HCT116 (cell line): ENCODE results near the gene SPRR4. TPM values are rescaled to one million over a fixed set of nuclear protein-coding genes. Genes with fewer than 3 reads are reported as not detected.
"Not testable (repeated sequence)": the region's sequence is repeated elsewhere in the genome, so short reads cannot be mapped to it uniquely, and the experiment has no call there.

Experiments
- ATAC-seq: fragments of 200-7000 bp; cut with Tn5 transposase; 2 replicates; pipeline ENCODE4 v1.9.1; 2020; ENCODE audit warnings: mild to moderate bottlenecking, moderate library complexity
- BruUV-seq: library from RNA; stranded (reverse); fragments of 400-500 nt; replicated peaks from 2 replicates; lab custom pipeline; 2021; lab: Mats Ljungman, UMichigan
- CTCF ChIA-PET: fragments of 300-600 bp; sonication (Branson Sonifier 250); formaldehyde crosslinking; loops from one replicate; lab custom pipeline; 2021; ENCODE audit warnings: antibody characterized with exemption; lab: Charles Lee
- POLR2A ChIA-PET: fragments of 300-600, 350-600 bp; sonication (Branson Sonifier 250); formaldehyde crosslinking; loops from one replicate; lab custom pipeline; 2021; ENCODE audit warnings: antibody characterized with exemption; lab: Charles Lee
- RAD21 ChIA-PET, 2 experiments: fragments of 300-600 bp; sonication (Branson Sonifier 250); formaldehyde crosslinking; loops; one replicate each; lab custom pipeline; 2023; ENCODE audit warnings: low total read pairs in 2 of 2; ENCODE audit not compliant: uncharacterized antibody in 2 of 2, unreplicated experiment in 2 of 2, low non-redundant PET in 1 of 2; lab: Charles Lee
- DNase-seq: peaks from one replicate; pipeline ENCODE4 v3.0.0-alpha.2; 2010; ENCODE audit warnings: low read depth, low spot score
- H2AFZ ChIP-seq: fragments of 200-600 bp; shearing (Covaris generic), sonication (generic); 2 replicates; pipeline ENCODE4 v1.6.1; 2017; ENCODE audit warnings: low read depth, mixed run types, mixed read lengths, antibody characterized with exemption, low read length; ENCODE audit not compliant: poor library complexity, severe bottlenecking
- H3K27ac ChIP-seq: 2 replicates; pipeline ENCODE4 v1.5.1; 2012; ENCODE audit warnings: low read depth, low read length
- H3K27me3 ChIP-seq: fragments of 200-600 bp; sonication (generic); 2 replicates; pipeline ENCODE4 v1.6.1; 2016; ENCODE audit warnings: mixed run types, low read length, mixed read lengths; ENCODE audit not compliant: insufficient read depth
- H3K36me3 ChIP-seq, 2 experiments: fragments of 200-500 bp in 1 of 2; fragments of 200-600 bp in 1 of 2; sonication (Bioruptor generic) in 1 of 2; sonication (generic) in 1 of 2; 2 replicates each; pipeline versions ENCODE4 v1.5.1 to v1.6.1; 2014 to 2016; ENCODE audit warnings: low read length in 2 of 2, inconsistent platforms in 1 of 2, mixed read lengths in 1 of 2, mixed run types in 1 of 2; ENCODE audit not compliant: insufficient read depth in 2 of 2, control insufficient read depth in 1 of 2
- H3K4me1 ChIP-seq, 2 experiments: fragments of 200-600 bp in 1 of 2; sonication (generic) in 1 of 2; 2 replicates each; pipeline versions ENCODE4 v1.5.1 to v1.6.1; 2012 to 2017; ENCODE audit warnings: low read length in 2 of 2, inconsistent platforms in 1 of 2, mild to moderate bottlenecking in 1 of 2, mixed read lengths in 1 of 2, mixed run types in 1 of 2, moderate library complexity in 1 of 2; ENCODE audit not compliant: insufficient read depth in 2 of 2, control insufficient read depth in 1 of 2
- H3K4me2 ChIP-seq: fragments of 200-600 bp; sonication (generic); 2 replicates; pipeline ENCODE4 v1.6.1; 2017; ENCODE audit warnings: mixed run types, low read length, mixed read lengths
- H3K4me3 ChIP-seq, 2 experiments: fragments of 200-600 bp in 1 of 2; sonication (generic) in 1 of 2; replicated peaks in 1 of 2; 2 replicates each; pipeline ENCODE4 v1.5.1; 2011 to 2016; ENCODE audit warnings: low read length in 2 of 2, control low read depth in 1 of 2, low read depth in 1 of 2, mild to moderate bottlenecking in 1 of 2, mixed read lengths in 1 of 2, mixed run types in 1 of 2
- H3K79me2 ChIP-seq: fragments of 200-600 bp; sonication (generic); 2 replicates; pipeline ENCODE4 v1.6.1; 2017; ENCODE audit warnings: mild to moderate bottlenecking, mixed run types, low read length, moderate library complexity, mixed read lengths; ENCODE audit not compliant: insufficient read depth
- H3K9ac ChIP-seq: fragments of 200-600 bp; sonication (generic); 2 replicates; pipeline ENCODE4 v1.6.1; 2016; ENCODE audit warnings: low read length, mixed read lengths
- H3K9me2 ChIP-seq: fragments of 200-600 bp; sonication (generic), shearing (Covaris generic); 2 replicates; pipeline ENCODE4 v1.6.1; 2017; ENCODE audit warnings: mixed run types, mild to moderate bottlenecking, moderate library complexity; ENCODE audit not compliant: insufficient read depth
- H3K9me3 ChIP-seq, 2 experiments: fragments of 200-500 bp in 1 of 2; fragments of 200-600 bp in 1 of 2; sonication (Bioruptor generic) in 1 of 2; sonication (generic) in 1 of 2; 2 replicates each; pipeline ENCODE4 v1.6.1; 2014 to 2017; ENCODE audit warnings: low read length in 2 of 2, mixed read lengths in 2 of 2, inconsistent platforms in 1 of 2, low read depth in 1 of 2, mild to moderate bottlenecking in 1 of 2, mixed run types in 1 of 2, moderate library complexity in 1 of 2; ENCODE audit not compliant: control insufficient read depth in 1 of 2, insufficient read depth in 1 of 2
- H4K20me1 ChIP-seq: fragments of 200-600 bp; sonication (generic), shearing (Covaris generic); 2 replicates; pipeline ENCODE4 v1.6.1; 2017; ENCODE audit warnings: mixed run types, mild to moderate bottlenecking, moderate library complexity; ENCODE audit not compliant: insufficient read depth
- intact Hi-C: fragments of 100-400 bp; cut with micrococcal nuclease; formaldehyde crosslinking; loops from 2 replicates; pipeline ENCODE4 v1.10.0; 2022
- total RNA-seq: library from RNA; stranded (reverse); gene quantifications from one replicate; pipeline ENCODE4 v1.2.1, GENCODE V29; 2021; ENCODE audit not compliant: unreplicated experiment

SPRR4 gene
- total RNA-seq, 1 experiment from 2014 or later: not detected

GRCh38 chr1:153011235-153011758 lies 40.8 kb downstream of the SPRR4 start:
- H3K36me3 ChIP-seq, H4K20me1 ChIP-seq, H3K27me3 ChIP-seq, H3K9me2 ChIP-seq, H3K27ac ChIP-seq, CTCF ChIA-PET, H3K4me3 ChIP-seq, H3K9ac ChIP-seq, H3K9me3 ChIP-seq, H3K79me2 ChIP-seq, BruUV-seq, H3K4me2 ChIP-seq, DNase-seq, H3K4me1 ChIP-seq, intact Hi-C loops, ATAC-seq, POLR2A ChIA-PET, RAD21 ChIA-PET, H2AFZ ChIP-seq: not testable (repeated sequence)

- H3K9me2 ChIP-seq, CTCF ChIA-PET, H3K4me2 ChIP-seq, H3K9ac ChIP-seq, H3K4me3 ChIP-seq, H3K79me2 ChIP-seq, intact Hi-C loops, RAD21 ChIA-PET, H2AFZ ChIP-seq, H3K9me3 ChIP-seq, H3K27ac ChIP-seq, H3K4me1 ChIP-seq, POLR2A ChIA-PET, H4K20me1 ChIP-seq, H3K36me3 ChIP-seq, BruUV-seq, DNase-seq, ATAC-seq: not testable (repeated sequence)
- peaks cover 17% of the 10 kb centered on the region for H3K27me3 ChIP-seq
Measured at GRCh38 chr1:153021829-153022228, 51.4 kb downstream of the SPRR4 start.

Other genes with a start within 250 kb of the SPRR4 start
- not detected for gene KPRP, start 212.6 kb upstream of the SPRR4 start, total RNA-seq
- not detected for gene LCE1F, start 195.5 kb upstream of the SPRR4 start, total RNA-seq
- gene LCE1E, start 184.4 kb upstream of the SPRR4 start, total RNA-seq: not detected
- not detected for gene LCE1D, start 173.9 kb upstream of the SPRR4 start, total RNA-seq
- not detected for gene LCE1C, start 164.0 kb upstream of the SPRR4 start, total RNA-seq
- not detected for gene LCE1B, start 158.7 kb upstream of the SPRR4 start, total RNA-seq
- not detected for gene LCE1A, start 143.2 kb upstream of the SPRR4 start, total RNA-seq
- not detected for gene LCE6A, start 127.8 kb upstream of the SPRR4 start, total RNA-seq
- gene LCE7A, start 110.7 kb upstream of the SPRR4 start, total RNA-seq: not detected
- not detected for gene SMCP, start 92.3 kb upstream of the SPRR4 start, total RNA-seq
- not detected for gene IVL, start 62.1 kb upstream of the SPRR4 start, total RNA-seq
- gene SPRR5, start 23.4 kb upstream of the SPRR4 start, total RNA-seq: not detected
- gene SPRR1A, start 13.4 kb downstream of the SPRR4 start, total RNA-seq: not detected
- gene SPRR3, start 31.1 kb downstream of the SPRR4 start, total RNA-seq: not detected
- gene SPRR1B, start 60.6 kb downstream of the SPRR4 start, total RNA-seq: 0.66 TPM
- gene SPRR2D, start 70.5 kb downstream of the SPRR4 start, total RNA-seq: 6.9 TPM
- gene SPRR2A, start 86.9 kb downstream of the SPRR4 start, total RNA-seq: not detected
- gene SPRR2B, start 101.0 kb downstream of the SPRR4 start, total RNA-seq: not detected
- not detected for gene SPRR2E, start 123.9 kb downstream of the SPRR4 start, total RNA-seq
- not detected for gene SPRR2F, start 142.9 kb downstream of the SPRR4 start, total RNA-seq
- not detected for gene SPRR2G, start 180.2 kb downstream of the SPRR4 start, total RNA-seq
- gene LELP1, start 232.8 kb downstream of the SPRR4 start, total RNA-seq: not detected
- not detected for gene PRR9, start 246.9 kb downstream of the SPRR4 start, total RNA-seq